NCI-H510A (cell line): ENCODE data around the gene TPSB2.

Experiments
- DNase-seq: peaks from one replicate; lab custom pipeline; 2025; lab: John Stamatoyannopoulos, UW

The TPSB2 gene

DNA sequence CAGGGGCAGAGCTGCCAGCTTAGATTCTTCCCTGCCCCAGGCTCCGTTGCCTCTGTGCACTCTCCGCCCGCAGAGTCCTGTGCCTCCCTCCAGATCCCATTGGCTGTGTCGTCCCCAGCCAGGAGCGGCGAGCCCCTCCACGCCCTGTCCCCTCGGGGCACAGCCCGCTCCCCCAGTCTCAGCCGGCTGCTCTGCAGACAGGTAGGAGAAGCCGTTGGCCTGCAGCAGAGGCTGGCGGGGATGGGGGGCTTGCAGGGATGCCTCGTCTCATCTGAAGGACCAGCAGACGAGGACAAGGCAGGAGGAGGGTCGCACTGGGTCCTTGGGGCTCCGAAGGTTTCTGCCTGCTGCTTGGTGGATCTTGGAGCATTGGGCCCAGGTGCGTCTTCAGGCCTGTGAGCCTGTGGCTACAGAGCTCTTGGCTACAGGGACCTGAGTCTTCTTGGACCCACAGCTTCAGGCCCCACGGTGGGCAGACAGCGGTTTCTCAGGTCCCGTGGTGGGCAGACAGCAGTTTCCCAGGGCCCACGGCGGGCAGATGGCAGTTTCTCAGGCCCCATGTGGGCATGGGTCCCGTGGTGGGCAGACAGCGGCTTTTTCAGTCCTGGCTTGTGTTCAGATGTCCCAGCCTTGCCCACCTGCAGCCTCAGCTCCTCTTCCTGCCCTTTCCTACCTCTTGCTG lies 10.9 kb downstream of the TPSB2 start:
- DNase-seq = no peak

- DNase-seq = no peak
Observed at GRCh38 chr16:1218061-1218929, 11.7 kb downstream of the TPSB2 start.

DNA sequence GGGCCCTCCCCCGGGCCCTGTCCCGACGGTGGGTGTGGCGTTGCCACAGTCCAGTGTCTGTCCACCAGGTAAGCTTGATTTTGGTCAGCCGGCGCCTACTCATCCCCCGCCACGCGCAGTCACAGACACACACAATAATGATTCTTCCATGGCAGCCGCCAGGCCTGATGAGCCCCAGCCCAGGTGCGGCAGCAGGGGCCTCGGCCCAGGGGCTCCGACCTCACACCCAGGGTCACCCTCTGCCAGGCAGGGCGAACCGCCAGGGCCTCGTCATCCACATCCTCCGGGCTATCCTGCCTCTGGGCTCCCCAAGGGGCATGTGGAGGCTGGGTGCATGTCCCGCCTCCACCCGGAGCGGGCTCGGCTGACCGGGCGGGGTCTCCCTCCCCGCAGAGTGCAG lies 12.5 kb downstream of the TPSB2 start:
- DNase-seq = no peak

DNA sequence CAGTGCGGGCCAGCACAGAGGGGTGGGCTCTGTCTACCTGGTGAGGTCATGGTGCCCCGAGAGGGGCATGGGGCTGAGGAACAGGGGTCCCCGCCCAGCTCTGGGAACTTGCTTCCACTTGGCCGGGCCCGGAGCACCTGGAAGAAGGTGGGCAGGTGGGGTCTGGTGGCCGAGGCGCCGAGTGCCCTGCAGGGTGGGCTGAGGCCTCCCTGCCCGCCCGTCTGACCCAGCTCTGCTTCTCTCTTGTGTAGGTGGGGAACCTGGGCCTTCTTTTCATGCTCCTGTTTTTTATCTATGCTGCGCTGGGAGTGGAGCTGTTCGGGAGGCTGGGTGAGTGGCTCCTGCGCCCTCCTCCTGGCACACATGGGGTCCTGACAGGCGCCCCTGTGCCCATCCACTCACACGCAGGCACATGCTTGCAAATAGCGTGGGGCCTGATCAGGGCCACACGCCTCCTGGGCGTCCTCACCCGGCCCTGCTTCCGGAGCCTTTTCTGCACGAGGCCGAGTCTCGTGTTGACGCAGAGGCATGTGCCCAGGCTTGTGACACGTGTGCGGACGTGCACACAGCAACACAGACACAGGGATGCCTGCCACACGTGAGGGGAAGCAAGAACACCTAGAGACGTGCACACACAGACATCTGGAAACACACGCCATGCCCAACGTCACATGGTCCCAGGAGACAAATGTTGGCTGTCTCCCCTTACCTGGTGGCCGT lies 13.1 kb downstream of the TPSB2 start:
- DNase-seq = no peak

- peak; percentile 18 for DNase-seq
Observed at GRCh38 chr16:1216296-1216619, 13.7 kb downstream of the TPSB2 start.

DNA sequence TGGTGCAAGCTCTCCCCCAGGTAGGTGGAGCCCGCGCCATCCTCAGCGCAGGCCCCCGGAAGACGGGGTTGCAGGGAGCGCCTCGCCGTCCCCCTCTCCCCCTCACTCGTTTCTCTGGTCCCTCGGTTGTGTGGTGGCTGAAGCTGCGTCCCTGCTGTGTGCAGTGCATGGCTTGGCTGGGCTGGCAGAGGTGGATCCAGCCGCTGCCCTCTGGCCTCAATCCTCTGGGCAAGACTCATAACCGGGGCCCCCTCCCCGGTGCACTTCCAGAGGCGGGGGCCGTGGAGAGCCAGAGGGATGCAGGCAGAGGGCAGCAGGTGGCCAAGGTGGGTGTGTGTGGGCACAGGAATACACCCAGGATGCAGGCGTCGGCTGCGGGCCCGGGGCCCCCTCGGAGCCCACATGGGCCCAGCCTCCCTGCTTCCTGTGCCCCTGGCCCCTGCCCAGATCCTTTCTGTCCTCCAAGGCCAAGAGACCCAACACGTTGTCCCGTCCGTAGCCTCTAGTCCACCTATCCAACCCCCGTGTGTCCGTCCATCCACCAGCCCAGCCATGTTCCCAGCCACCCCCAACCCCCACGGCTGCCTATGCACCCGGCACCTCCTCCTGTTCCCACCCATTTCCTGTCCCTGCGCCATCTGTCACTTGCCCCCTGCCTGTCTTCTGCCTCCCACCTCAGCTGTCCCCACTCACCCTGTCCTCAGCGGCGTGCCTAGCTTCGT lies 14.2 kb downstream of the TPSB2 start:
- DNase-seq = no peak

GRCh38 chr16:1214719-1215118 lies 15.3 kb downstream of the TPSB2 start:
- no peak for DNase-seq

DNA sequence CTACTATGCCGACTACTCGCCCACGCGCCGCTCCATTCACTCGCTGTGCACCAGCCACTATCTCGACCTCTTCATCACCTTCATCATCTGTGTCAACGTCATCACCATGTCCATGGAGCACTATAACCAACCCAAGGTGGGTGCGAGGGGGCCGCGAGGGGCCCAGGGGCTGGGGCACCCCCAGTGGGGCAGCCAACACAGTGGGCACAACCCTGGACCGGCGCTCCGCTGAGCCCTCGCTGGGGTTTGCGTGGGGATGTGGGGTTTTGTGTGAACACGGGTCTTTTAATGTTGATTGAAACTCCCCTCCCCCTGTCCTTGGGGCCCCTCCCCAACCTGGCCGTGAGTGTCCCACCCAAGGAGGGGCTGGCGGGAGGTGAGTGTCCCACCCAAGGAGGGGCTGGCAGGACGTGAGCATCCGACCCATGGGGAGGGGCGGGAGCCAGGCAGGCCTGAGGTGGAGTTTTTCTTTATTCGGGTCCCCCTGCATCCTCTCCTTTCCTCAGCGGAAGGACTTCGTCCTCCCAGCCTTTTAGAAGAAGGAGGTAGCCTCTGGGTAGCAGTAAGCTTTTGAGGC lies 16.1 kb downstream of the TPSB2 start:
- no peak for DNase-seq

DNA sequence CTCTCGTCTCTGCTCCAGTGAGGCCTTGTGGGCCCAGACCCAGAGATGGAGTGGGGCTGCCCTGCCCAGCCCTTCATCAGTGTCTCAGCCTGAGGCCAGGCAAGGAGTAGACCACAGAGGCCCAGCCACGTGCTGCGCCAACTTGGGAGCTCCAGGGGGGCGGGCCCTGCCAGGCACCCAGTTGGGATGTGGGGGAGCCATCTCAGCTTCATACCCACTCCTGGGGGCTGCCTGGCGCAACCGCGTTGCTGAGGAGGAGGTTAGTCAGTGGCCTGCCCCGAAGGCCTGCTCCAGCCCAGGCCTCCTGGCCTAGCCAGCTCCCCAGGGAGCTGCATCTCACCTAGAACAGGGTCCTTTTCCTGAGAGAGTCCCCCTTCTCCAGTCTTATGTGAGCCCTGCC lies 16.8 kb downstream of the TPSB2 start:
- DNase-seq = no peak

DNA sequence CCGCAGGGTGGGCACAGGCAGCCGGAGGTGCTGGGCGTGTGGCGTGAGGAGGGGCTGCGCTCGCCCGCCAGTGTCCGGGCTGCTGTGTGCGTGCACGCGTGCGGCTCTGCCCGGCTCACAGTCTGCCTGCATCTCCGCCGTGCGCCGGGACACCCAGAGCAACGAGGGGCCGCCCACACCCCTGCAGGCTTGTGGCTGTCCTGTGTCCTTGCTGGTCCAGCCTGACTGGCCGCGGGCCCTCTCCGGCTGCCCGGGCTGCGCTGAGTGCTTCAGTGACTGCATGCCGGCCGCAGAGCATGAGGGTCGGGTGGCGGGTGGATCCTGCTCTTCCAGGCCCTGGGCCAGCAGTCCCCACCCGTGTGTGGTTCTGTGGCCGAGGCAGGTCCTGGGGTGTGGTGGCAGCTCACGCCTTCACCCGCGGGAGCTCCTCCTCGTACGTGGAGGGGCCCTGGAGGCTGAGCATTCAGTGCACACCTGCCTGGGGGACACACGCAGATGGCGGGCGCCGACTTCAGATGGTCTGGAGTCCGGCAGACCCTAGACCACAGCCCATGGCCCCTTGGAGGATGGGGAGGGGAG lies 17.3 kb downstream of the TPSB2 start:
- no peak for DNase-seq

DNA sequence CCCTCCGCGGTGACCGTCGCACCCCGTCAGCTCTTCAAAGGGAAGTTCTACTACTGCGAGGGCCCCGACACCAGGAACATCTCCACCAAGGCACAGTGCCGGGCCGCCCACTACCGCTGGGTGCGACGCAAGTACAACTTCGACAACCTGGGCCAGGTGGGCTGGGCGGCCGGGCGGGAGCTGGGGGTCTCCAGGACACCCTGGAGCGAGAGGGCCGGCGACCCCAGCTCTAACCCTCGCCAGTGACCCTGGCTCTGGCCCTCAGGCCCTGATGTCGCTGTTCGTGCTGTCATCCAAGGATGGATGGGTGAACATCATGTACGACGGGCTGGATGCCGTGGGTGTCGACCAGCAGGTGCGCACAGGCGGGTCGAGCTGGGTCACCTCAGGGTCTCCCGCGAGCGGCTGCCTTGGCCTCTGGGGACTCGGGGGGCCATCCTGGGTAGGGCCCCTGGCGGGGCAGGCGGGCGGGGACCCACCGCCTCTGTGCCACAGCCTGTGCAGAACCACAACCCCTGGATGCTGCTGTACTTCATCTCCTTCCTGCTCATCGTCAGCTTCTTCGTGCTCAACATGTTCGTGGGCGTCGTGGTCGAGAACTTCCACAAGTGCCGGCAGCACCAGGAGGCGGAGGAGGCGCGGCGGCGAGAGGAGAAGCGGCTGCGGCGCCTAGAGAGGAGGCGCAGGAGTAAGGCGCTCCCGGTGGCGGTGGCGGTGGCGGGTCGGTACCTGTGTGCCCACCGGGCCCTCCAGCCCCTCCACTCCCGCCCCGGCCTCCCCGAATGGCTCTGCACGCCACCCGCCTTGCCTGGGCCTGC lies 18.3 kb downstream of the TPSB2 start:
- no peak for DNase-seq

DNA sequence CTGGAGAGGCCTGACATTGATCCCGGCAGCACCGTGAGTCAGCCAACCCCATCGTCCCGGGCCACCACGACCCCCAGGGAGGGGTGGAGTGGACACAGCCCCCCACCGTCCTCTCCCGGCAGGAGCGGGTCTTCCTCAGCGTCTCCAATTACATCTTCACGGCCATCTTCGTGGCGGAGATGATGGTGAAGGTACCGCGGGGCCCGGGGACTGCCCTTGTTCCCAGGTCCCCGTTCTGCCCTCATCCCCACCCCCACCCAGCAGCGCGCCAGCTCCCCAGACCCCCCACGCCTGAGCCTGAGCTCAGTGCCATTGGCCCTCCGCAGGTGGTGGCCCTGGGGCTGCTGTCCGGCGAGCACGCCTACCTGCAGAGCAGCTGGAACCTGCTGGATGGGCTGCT lies 19.5 kb downstream of the TPSB2 start:
- DNase-seq = no peak

- no peak for DNase-seq
Observed at GRCh38 chr16:1209081-1209480, 20.9 kb downstream of the TPSB2 start.

DNA sequence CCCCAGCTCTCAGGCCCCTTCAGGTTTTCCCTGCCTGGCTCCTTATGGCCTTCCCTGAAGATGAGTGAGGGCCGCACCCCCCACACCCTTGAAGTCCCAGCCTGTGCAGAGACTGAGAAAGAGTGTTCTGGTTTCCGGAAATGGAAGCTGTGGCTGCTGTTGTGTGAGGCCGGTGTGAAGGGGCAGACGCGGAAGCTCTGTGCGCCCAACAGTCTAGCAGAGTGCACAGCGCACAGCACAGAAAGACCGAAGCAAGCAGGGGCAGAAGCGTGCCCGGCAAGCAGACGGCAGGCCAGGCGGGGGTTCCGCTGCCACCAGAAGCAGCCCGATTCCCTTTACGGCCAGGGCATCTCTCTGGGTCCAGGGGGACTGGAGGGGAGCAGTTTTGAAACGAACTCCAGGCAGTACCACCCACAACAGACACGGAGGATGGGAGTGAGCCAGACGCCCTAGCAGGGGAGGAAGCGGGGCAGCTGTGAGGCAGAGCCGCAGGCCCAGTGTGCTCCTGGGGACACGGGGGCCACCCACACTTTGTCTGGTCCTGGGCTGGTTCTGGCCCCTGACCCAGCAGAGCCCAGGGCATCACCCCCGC lies 21.6 kb downstream of the TPSB2 start:
- no peak for DNase-seq

GRCh38 chr16:1206786-1207185 lies 23.2 kb downstream of the TPSB2 start:
- DNase-seq = no peak

DNA sequence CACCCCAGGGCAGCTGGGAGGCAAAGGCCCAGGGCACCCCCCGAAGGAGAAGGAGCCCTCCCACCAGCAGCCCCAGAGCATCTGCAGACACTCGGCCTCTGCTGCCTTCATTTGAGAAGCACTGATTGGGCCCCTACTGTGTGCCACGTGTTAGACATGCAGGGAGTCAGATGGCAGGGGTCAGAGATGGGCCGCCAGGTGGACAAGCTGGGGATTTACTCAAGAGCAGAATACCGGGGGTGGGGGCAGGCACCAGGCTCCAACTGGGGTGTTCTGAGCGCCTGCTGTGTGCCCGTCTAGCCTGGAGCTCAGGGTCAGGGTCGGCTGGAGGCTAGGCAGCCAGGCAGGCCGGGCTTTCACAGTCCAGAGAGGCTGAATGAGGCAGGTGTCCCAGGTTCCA lies 23.7 kb downstream of the TPSB2 start:
- no peak for DNase-seq

DNA sequence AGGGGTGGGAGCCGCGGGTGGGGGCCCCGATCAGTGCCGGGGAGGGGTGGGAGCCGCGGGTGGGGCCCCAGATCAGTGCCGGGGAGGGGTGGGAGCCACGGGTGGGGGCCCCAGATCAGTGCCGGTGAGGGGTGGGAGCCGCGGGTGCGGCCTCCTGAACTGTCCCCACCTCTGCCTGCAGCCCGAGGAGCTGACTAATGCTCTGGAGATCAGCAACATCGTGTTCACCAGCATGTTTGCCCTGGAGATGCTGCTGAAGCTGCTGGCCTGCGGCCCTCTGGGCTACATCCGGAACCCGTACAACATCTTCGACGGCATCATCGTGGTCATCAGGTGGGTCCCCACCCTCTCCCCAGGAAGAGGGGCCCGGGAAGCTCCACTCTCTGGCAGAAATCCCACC lies 25.1 kb downstream of the TPSB2 start:
- no peak for DNase-seq

DNA sequence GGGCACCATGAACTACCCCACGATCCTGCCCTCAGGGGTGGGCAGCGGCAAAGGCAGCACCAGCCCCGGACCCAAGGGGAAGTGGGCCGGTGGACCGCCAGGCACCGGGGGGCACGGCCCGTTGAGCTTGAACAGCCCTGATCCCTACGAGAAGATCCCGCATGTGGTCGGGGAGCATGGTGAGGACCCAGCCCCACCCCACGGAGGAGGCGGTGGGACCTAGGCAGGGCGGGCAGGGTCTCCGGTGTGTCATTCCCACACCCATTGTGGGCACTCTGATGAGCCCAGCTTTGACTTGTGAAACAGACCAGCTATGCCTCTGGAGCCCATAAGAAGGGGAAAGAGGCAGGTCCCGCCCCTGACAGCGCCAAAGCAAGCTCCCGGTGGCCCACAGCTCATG lies 27.7 kb downstream of the TPSB2 start:
- DNase-seq = no peak

DNA sequence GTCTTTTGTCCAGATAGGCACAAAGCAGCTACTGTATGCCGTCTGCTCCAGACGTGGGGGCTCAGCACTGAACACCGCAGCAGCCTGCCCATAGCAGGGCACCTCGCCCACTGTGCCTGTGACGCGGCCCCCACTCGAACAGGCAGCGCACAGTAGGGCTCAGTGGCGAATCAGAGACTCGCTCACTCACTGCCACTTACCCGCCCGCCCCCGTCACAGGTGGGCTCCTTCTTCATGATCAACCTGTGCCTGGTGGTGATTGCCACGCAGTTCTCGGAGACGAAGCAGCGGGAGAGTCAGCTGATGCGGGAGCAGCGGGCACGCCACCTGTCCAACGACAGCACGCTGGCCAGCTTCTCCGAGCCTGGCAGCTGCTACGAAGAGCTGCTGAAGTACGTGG lies 28.5 kb downstream of the TPSB2 start:
- no peak for DNase-seq

DNA sequence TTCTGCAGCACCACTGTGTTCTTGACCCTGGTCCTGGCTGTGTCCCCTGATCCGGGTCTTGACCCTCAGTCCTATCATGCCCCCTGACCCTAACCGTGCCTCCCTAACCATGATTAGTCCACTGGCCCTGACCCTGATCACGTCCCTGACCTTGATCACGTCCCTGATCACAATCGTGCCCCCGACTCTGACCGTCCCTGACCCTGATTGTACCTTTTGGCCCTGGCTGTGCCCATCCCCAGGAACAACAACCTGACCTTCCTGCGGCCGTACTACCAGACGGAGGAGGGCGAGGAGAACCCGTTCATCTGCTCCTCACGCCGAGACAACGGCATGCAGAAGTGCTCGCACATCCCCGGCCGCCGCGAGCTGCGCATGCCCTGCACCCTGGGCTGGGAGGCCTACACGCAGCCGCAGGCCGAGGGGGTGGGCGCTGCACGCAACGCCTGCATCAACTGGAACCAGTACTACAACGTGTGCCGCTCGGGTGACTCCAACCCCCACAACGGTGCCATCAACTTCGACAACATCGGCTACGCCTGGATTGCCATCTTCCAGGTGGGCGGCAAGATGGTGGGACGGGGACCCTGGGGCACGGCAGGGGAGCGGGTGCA lies 29.9 kb downstream of the TPSB2 start:
- no peak for DNase-seq
